Effector CD4-positive, alpha-beta T cell (primary cell): ENCODE measurements around the gene DNAH11.
"Not testable (repeated sequence)": the region's sequence is repeated elsewhere in the genome, so short reads cannot be mapped to it uniquely, and the experiment has no call there.

Source experiments
- DNase-seq: peaks from one replicate; pipeline ENCODE4 v3.0.0-alpha.2; 2020

DNAH11 gene

GRCh38 chr7:21719846-21720245 lies 177.0 kb downstream of the DNAH11 start:
- no peak for DNase-seq

- DNase-seq: no peak
Measured at GRCh38 chr7:21722371-21722770, 179.5 kb downstream of the DNAH11 start.

- DNase-seq: no peak
Measured at GRCh38 chr7:21724562-21724961, 181.7 kb downstream of the DNAH11 start.

- DNase-seq: no peak
Measured at GRCh38 chr7:21730399-21730798, 187.6 kb downstream of the DNAH11 start.

GRCh38 chr7:21731977-21732376 lies 189.1 kb downstream of the DNAH11 start:
- no peak for DNase-seq

- DNase-seq: not testable (repeated sequence)
Measured at GRCh38 chr7:21732956-21733355, 190.1 kb downstream of the DNAH11 start.

- DNase-seq: no peak
Measured at GRCh38 chr7:21733837-21734236, 191.0 kb downstream of the DNAH11 start.

- DNase-seq: no peak
Measured at GRCh38 chr7:21743493-21743892, 200.7 kb downstream of the DNAH11 start.

GRCh38 chr7:21746949-21747348 lies 204.1 kb downstream of the DNAH11 start:
- no peak for DNase-seq

GRCh38 chr7:21747806-21748205 lies 205.0 kb downstream of the DNAH11 start:
- no peak for DNase-seq

- DNase-seq: no peak
Measured at GRCh38 chr7:21749378-21749777, 206.5 kb downstream of the DNAH11 start.

GRCh38 chr7:21753071-21753470 lies 210.2 kb downstream of the DNAH11 start:
- DNase-seq: no peak

GRCh38 chr7:21754963-21755362 lies 212.1 kb downstream of the DNAH11 start:
- no peak for DNase-seq

- DNase-seq: no peak
Measured at GRCh38 chr7:21757537-21758282, 214.9 kb downstream of the DNAH11 start.

GRCh38 chr7:21758286-21758685 lies 215.4 kb downstream of the DNAH11 start:
- no peak for DNase-seq

- no peak for DNase-seq
Measured at GRCh38 chr7:21762469-21762868, 219.6 kb downstream of the DNAH11 start.

GRCh38 chr7:21763818-21764217 lies 221.0 kb downstream of the DNAH11 start:
- no peak for DNase-seq

GRCh38 chr7:21766218-21766617 lies 223.4 kb downstream of the DNAH11 start:
- no peak for DNase-seq

- no peak for DNase-seq
Measured at GRCh38 chr7:21767300-21767900, 224.6 kb downstream of the DNAH11 start.

GRCh38 chr7:21768279-21768678 lies 225.4 kb downstream of the DNAH11 start:
- no peak for DNase-seq

- DNase-seq: no peak
Measured at GRCh38 chr7:21771266-21771665, 228.4 kb downstream of the DNAH11 start.

- DNase-seq: no peak
Measured at GRCh38 chr7:21771906-21772610, 229.2 kb downstream of the DNAH11 start.

GRCh38 chr7:21773326-21773725 lies 230.5 kb downstream of the DNAH11 start:
- no peak for DNase-seq

GRCh38 chr7:21777921-21778320 lies 235.1 kb downstream of the DNAH11 start:
- no peak for DNase-seq
